ENCODE results near the gene OPRD1.
A peak's percentile ranks its signal among the peaks of the same experiment; 100 is the strongest.
"Not testable (repeated sequence)": the region's sequence is repeated elsewhere in the genome, so short reads cannot be mapped to it uniquely, and the experiment has no call there.

Gene OPRD1

GRCh38 chr1:28811766-28812668 lies at the start of gene OPRD1:
OPRD1 (plus strand) TSS chr1:28812170; CDS start chr1:28812384, 214 bp downstream.
- DNase-seq = no peak

GRCh38 chr1:28766532-28767183 lies 45.3 kb upstream of the OPRD1 start:
- DNase-seq = no peak

- DNase-seq = no peak
Measured at GRCh38 chr1:28770601-28771165, 41.3 kb upstream of the OPRD1 start.

GRCh38 chr1:28771921-28772320 lies 40.0 kb upstream of the OPRD1 start:
- DNase-seq = not testable (repeated sequence)

GRCh38 chr1:28773105-28773504 lies 38.9 kb upstream of the OPRD1 start:
- DNase-seq = no peak

GRCh38 chr1:28775121-28775942 lies 36.6 kb upstream of the OPRD1 start:
- DNase-seq = peak; percentile 64 to 70

GRCh38 chr1:28776341-28776740 lies 35.6 kb upstream of the OPRD1 start:
- DNase-seq = no peak

GRCh38 chr1:28778021-28778420 lies 33.9 kb upstream of the OPRD1 start:
- DNase-seq = no peak

GRCh38 chr1:28779751-28780408 lies 32.1 kb upstream of the OPRD1 start:
- no peak for DNase-seq

- no peak for DNase-seq
Measured at GRCh38 chr1:28781305-28781704, 30.7 kb upstream of the OPRD1 start.

- DNase-seq = no peak
Measured at GRCh38 chr1:28782011-28782410, 30.0 kb upstream of the OPRD1 start.

- DNase-seq = no peak
Measured at GRCh38 chr1:28783363-28783762, 28.6 kb upstream of the OPRD1 start.

GRCh38 chr1:28789412-28789811 lies 22.6 kb upstream of the OPRD1 start:
- DNase-seq = no peak

GRCh38 chr1:28789816-28790215 lies 22.2 kb upstream of the OPRD1 start:
- DNase-seq = no peak

GRCh38 chr1:28790377-28791035 lies 21.5 kb upstream of the OPRD1 start:
- DNase-seq = no peak

- not testable (repeated sequence) for DNase-seq
Measured at GRCh38 chr1:28791929-28792328, 20.0 kb upstream of the OPRD1 start.

- no peak for DNase-seq
Measured at GRCh38 chr1:28792644-28793121, 19.3 kb upstream of the OPRD1 start.

- DNase-seq = not testable (repeated sequence)
Measured at GRCh38 chr1:28794582-28794981, 17.4 kb upstream of the OPRD1 start.

GRCh38 chr1:28796352-28797211 lies 15.4 kb upstream of the OPRD1 start:
- no peak for DNase-seq

GRCh38 chr1:28800324-28800723 lies 11.6 kb upstream of the OPRD1 start:
- DNase-seq = no peak

- no peak for DNase-seq
Measured at GRCh38 chr1:28801461-28801860, 10.5 kb upstream of the OPRD1 start.
